Measurements from ENCODE around the gene ZBTB2.

DNA sequence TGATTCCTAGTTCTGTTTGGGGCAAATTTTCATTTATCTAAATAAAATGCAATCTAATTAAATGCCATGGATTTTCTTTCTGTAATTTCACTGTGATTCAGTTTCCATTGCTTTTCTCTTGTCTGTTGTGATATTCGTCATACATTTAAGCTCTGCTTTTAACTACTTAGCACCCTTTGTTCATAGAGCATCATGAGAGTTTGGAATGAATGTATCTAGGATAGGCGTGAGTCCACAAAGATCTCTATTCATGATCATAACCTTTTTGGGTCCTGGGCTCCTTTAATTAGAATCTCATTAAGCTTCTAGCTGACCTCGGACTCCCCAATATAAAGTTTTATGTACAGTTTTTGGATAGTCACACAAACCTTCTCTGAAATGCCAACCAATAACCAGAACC is 32.9 kb downstream of the ZBTB2 start:
- TF ChIP-seq POLR2A (IDR thresholded peaks at IDR 0.05) = no peak
- TF ChIP-seq, protein P1, sequence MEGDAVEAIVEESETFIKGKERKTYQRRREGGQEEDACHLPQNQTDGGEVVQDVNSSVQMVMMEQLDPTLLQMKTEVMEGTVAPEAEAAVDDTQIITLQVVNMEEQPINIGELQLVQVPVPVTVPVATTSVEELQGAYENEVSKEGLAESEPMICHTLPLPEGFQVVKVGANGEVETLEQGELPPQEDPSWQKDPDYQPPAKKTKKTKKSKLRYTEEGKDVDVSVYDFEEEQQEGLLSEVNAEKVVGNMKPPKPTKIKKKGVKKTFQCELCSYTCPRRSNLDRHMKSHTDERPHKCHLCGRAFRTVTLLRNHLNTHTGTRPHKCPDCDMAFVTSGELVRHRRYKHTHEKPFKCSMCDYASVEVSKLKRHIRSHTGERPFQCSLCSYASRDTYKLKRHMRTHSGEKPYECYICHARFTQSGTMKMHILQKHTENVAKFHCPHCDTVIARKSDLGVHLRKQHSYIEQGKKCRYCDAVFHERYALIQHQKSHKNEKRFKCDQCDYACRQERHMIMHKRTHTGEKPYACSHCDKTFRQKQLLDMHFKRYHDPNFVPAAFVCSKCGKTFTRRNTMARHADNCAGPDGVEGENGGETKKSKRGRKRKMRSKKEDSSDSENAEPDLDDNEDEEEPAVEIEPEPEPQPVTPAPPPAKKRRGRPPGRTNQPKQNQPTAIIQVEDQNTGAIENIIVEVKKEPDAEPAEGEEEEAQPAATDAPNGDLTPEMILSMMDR (IDR thresholded peaks at IDR 0.05) = no peak

Measured in heart left ventricle (tissue), 13 donors.